Activated naive CD8-positive, alpha-beta T cell treated with anti-CD3 and anti-CD28 coated beads, Interleukin-2, amount 50 U/mL, for 24 hours (primary cell): ENCODE results near the gene ATAD2B.

ENCODE experiments used
- ATAC-seq: fragments of 150-1000 bp; cut with Tn5 transposase; one replicate; pipeline ENCODE4 v1.10.0; 2021
- DNase-seq: peaks from one replicate; pipeline ENCODE4 v3.0.0; 2021
- H3K27ac Mint-ChIP-seq: one replicate; pipeline ENCODE4 v1.8.0; 2021; ENCODE audit warnings: mild to moderate bottlenecking, mixed read lengths
- H3K27me3 Mint-ChIP-seq: one replicate; pipeline ENCODE4 v1.8.0; 2021; ENCODE audit warnings: mixed read lengths
- H3K36me3 Mint-ChIP-seq: one replicate; pipeline ENCODE4 v1.8.0; 2021; ENCODE audit warnings: low read depth, mixed read lengths
- H3K4me1 Mint-ChIP-seq: one replicate; pipeline ENCODE4 v1.8.0; 2021; ENCODE audit warnings: mixed read lengths
- H3K4me3 Mint-ChIP-seq: one replicate; pipeline ENCODE4 v1.8.0; 2021; ENCODE audit warnings: mild to moderate bottlenecking, moderate library complexity, mixed read lengths
- H3K9me3 Mint-ChIP-seq: one replicate; pipeline ENCODE4 v1.8.0; 2021; ENCODE audit warnings: mixed read lengths

Gene ATAD2B

GRCh38 chr2:23871206-23871605 lies 55.7 kb downstream of the ATAD2B start:
- Mint-ChIP-seq H3K4me1 (no peaks in the 10 kb centered on the region), H3K27ac (no peak overlapping the region), H3K36me3 (peaks cover 19% of the 10 kb centered on the region), H3K4me3 (no peak overlapping the region), H3K27me3 (no peaks in the 10 kb centered on the region), H3K9me3 (no peaks in the 10 kb centered on the region)
- ATAC-seq: no peak
- DNase-seq: no peak

DNA sequence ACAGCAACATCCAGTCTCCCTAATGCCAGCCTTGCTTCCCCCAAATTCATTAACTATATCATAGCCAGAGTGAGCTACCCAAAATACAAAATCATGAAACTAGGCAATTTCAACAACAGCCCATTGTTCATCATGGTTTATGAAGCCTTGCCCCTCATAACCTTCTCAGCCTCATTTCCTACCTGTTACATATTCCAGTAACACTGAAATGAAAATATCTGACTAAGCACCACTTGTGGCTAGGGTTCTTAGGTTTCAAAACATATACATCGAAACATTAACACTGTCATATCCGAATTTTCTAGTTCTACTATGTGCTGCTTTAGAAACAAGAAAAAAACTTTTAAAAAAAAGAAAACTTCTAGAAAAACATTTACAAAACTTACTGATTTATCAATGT lies 59.5 kb downstream of the ATAD2B start:
- peaks cover 20% of the 10 kb centered on the region for H3K36me3 Mint-ChIP-seq
- no peaks in the 10 kb centered on the region for H3K9me3 Mint-ChIP-seq
- no peak overlapping the region for H3K27ac Mint-ChIP-seq
- no peak overlapping the region for H3K4me3 Mint-ChIP-seq
- no peaks in the 10 kb centered on the region for H3K27me3 Mint-ChIP-seq
- H3K4me1 Mint-ChIP-seq: no peaks in the 10 kb centered on the region
- ATAC-seq: no peak
- DNase-seq: no peak

DNA sequence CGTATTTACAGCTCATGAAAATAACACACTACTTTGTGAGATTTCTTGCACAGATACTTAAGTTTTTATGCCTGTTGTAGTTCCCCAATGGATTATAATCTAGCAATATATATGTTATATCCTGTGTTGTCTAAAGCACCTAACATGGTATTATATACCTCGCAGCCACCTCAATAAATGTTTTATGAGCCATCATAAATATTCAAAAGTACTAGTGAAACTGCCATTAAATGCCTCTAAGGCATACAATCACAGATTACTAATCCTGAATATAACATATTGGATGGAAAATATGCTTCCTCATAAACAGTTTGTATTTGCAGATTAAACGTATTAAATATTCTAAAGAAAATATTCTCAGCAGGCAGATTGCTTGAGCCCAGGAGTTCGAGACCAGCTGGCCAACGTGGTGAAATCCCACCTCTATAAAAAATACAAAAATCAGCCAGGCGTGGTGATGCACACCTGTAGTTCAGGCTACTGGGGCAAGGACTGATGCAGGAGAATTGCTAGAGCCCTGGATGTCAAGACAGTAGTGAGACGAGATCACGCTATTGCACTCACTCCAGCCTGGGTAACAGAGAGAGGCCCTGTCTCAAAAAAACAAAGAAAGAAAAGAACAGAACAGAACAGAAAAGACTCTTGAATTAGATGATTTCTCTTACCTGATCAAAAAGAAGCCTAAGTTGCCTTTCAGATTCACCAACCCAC lies 64.1 kb downstream of the ATAD2B start:
- no peak overlapping the region for H3K4me3 Mint-ChIP-seq
- no peaks in the 10 kb centered on the region for H3K9me3 Mint-ChIP-seq
- no peak for ATAC-seq
- no peak overlapping the region for H3K27ac Mint-ChIP-seq
- no peak for DNase-seq
- no peaks in the 10 kb centered on the region for H3K27me3 Mint-ChIP-seq
- peaks cover 19% of the 10 kb centered on the region for H3K36me3 Mint-ChIP-seq
- H3K4me1 Mint-ChIP-seq: no peaks in the 10 kb centered on the region

DNA sequence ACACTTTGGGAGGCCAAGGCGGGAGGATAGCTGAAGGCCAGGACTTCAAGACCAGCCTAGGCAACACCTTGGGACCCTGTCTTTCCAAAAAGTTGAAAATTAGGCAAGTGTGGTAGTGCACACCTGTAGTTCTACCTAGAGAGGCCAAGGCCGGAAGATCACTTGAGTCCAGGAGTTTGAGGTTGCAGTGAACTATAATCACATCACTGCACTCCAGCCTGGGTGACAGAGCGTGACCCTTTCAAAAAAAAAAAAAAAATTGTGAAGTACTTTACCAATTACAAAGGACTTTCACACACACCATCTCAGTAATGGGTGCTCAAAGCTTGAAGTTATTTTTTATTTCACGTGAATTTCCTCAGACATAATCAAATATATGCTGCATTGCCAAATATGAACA lies 65.0 kb downstream of the ATAD2B start:
- Mint-ChIP-seq H3K9me3 (no peaks in the 10 kb centered on the region), H3K4me3 (no peak overlapping the region), H3K4me1 (no peaks in the 10 kb centered on the region), H3K36me3 (peaks cover 15% of the 10 kb centered on the region), H3K27me3 (no peaks in the 10 kb centered on the region), H3K27ac (no peak overlapping the region)
- ATAC-seq (no peak), DNase-seq (no peak)

GRCh38 chr2:23859983-23860382 lies 66.9 kb downstream of the ATAD2B start:
- DNase-seq (no peak), ATAC-seq (no peak)
- Mint-ChIP-seq H3K4me3 (no peak overlapping the region), H3K9me3 (no peaks in the 10 kb centered on the region), H3K36me3 (peaks cover 20% of the 10 kb centered on the region), H3K27me3 (no peaks in the 10 kb centered on the region), H3K27ac (no peak overlapping the region), H3K4me1 (no peaks in the 10 kb centered on the region)

DNA sequence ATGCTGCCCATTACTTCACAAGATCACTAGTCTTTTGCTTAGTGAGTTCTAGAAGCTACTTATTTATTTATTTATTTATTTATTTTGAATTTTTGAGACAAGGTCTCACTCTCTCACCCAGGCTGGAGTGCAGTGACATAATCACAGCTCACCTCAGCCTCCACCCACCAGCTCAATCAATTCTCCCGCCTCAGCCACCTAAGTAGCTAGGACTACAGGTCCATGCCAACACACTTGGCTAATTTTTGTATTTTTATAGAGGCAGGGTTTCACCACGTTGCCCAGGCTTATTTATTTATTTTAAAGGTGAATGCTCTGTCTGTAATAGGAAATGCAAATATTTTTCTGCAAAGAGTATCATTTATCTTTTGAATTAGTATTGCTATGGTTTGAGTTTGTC lies 67.7 kb downstream of the ATAD2B start:
- DNase-seq (no peak), ATAC-seq (no peak)
- Mint-ChIP-seq H3K27ac (no peak overlapping the region), H3K4me1 (no peaks in the 10 kb centered on the region), H3K4me3 (no peak overlapping the region), H3K27me3 (no peaks in the 10 kb centered on the region), H3K9me3 (no peaks in the 10 kb centered on the region), H3K36me3 (peaks cover 17% of the 10 kb centered on the region)

DNA sequence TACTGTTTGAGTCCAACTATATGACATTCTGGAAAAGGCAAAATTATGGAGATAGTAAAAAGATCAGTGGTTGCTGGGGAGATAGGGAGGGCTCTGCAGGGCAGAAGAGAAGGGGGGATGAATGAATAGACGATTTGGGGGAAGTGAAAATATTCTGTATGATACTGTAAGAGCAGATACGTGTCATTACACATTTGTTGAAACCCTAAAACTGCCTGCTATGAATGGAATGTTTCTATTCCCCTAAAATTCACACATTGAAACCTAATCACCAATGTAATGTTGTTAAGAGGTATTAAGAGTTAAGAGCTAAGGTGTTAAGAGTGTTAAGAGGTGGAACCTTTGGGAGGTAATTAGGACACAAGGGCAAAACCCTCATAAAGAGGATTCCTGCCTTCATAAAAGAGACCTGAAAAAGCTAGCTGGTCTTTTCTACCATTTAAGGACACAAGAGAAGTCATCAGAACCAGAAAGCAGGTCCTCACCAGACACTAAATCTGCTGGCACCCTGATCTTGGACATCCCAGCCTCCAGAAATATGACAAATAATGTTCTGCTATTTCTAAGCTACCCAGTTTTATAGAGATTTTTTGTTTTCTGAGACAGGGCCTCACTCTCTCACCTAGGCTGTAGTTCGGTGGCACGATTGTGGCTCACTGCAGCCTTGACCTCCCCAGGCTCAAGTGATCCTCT lies 76.2 kb downstream of the ATAD2B start:
- H3K36me3 Mint-ChIP-seq: peaks cover 10% of the 10 kb centered on the region
- no peaks in the 10 kb centered on the region for H3K4me1 Mint-ChIP-seq
- H3K9me3 Mint-ChIP-seq: no peaks in the 10 kb centered on the region
- no peak for DNase-seq
- no peaks in the 10 kb centered on the region for H3K27me3 Mint-ChIP-seq
- H3K4me3 Mint-ChIP-seq: no peak overlapping the region
- H3K27ac Mint-ChIP-seq: no peak overlapping the region
- no peak for ATAC-seq

DNA sequence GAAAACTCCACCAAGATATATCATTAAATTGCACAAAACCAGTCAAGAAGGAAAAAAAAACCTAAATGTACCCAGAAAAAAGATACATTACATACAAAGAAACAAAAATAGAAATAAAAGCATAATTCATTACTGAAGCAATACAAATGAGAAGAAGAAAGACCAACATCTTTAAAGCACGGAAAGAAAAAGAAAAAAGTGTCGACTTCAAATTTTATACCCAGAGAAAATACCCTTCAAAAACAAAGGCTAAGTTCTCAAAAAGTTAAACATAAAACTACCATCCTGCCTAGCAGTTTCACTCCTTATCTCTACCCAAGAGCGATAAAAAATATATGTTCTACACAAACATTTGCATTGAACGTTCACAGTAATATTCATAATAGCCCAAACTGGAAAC lies 82.0 kb downstream of the ATAD2B start:
- Mint-ChIP-seq H3K27ac (no peak overlapping the region), H3K36me3 (peaks cover 26% of the 10 kb centered on the region), H3K27me3 (no peaks in the 10 kb centered on the region), H3K9me3 (peaks cover 10% of the 10 kb centered on the region), H3K4me1 (peaks cover 2% of the 10 kb centered on the region), H3K4me3 (no peak overlapping the region)
- ATAC-seq: no peak
- DNase-seq: no peak

DNA sequence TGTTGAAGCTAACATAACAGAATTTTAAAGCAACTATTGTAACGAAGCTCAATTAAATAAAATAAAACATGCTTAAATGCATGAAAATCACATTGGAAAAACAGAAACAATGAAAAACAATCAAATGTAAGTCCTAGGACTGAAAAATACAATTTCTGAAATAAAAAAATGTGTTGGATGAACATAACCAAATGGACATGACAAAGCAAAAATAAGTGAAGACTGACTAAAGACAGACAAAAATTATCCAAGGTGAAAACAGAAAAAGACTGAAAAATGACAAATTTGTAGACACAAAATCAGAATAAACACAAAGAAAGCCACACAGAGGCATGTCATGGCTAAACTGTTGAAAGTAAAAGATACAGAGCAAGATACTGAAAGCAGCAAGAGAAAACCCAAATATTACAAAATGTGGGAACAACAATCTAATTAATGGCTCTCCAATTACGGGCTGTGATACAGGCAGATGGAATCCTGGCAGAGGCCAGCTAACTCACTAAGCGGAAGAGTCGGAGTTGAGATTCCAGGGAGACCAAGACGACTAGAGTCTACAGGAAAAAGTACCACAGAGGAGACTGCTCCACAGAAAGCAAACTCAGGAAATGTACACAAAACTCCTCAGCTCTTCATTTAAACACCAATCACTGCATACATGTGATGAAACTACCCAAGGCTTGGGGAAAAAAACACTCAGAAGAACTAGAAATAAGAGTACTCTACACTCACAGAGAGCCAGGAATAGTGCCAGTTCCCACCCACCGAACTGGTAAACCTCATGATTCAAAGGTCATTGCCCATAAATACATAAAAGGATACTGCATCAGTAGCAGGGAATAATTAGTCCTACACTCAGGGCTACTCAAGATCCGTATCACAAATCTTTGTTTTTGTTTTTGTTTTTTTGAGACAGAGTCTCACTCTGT lies 83.6 kb downstream of the ATAD2B start:
- DNase-seq: no peak

DNA sequence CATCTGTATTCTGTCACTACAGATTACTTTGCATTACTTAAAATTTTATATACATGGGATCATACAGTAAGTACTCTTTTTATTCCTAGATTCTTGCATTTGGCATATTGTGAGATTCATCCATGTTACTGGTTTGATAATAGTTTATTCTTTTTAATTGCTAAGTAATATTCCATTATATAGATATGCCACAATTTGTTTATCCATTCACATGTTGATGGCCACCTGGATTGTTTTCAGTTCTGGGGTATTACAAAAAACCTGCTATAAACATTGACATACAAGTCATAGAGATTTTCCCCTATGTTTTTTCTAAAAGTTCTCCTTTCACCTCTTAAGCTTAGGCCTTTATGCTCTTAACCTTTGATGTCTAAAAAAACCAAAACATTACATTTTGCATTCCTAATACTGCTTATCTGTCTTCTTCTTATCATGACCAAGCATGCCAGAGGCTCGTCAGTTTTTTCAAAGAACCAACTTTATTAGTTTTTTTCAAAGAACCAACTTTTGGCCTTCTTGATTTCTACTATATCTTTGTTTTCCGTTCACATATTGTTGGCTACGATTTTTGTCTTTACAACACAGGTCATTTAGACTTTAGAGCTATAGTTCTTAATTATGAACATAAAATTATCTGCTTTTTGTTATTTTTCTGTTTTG lies 86.9 kb downstream of the ATAD2B start:
- no peak overlapping the region for H3K4me3 Mint-ChIP-seq
- H3K36me3 Mint-ChIP-seq: peaks cover 26% of the 10 kb centered on the region
- H3K27me3 Mint-ChIP-seq: no peaks in the 10 kb centered on the region
- H3K9me3 Mint-ChIP-seq: peaks cover 8% of the 10 kb centered on the region
- no peak overlapping the region for H3K27ac Mint-ChIP-seq
- no peak for ATAC-seq
- no peak for DNase-seq
- H3K4me1 Mint-ChIP-seq: peaks cover 2% of the 10 kb centered on the region

More for the DNA sequence above, 83.6 kb downstream of the ATAD2B start:
- ATAC-seq: peak; percentile 40
- no peak overlapping the region for H3K4me3 Mint-ChIP-seq
- peaks cover 2% of the 10 kb centered on the region for H3K4me1 Mint-ChIP-seq
- no peak overlapping the region for H3K27ac Mint-ChIP-seq
- H3K27me3 Mint-ChIP-seq: no peaks in the 10 kb centered on the region
- peaks cover 26% of the 10 kb centered on the region for H3K36me3 Mint-ChIP-seq
- H3K9me3 Mint-ChIP-seq: peaks cover 10% of the 10 kb centered on the region

GRCh38 chr2:23838996-23839395 lies 87.9 kb downstream of the ATAD2B start:
- Mint-ChIP-seq H3K27me3 (no peaks in the 10 kb centered on the region), H3K27ac (no peak overlapping the region), H3K4me3 (no peak overlapping the region), H3K9me3 (no peaks in the 10 kb centered on the region), H3K4me1 (peaks cover 2% of the 10 kb centered on the region), H3K36me3 (peaks cover 17% of the 10 kb centered on the region)
- ATAC-seq (no peak), DNase-seq (no peak)

- peaks cover 17% of the 10 kb centered on the region for H3K36me3 Mint-ChIP-seq
- H3K9me3 Mint-ChIP-seq: no peaks in the 10 kb centered on the region
- no peak overlapping the region for H3K4me3 Mint-ChIP-seq
- DNase-seq (no peak), ATAC-seq (no peak)
- no peak overlapping the region for H3K27ac Mint-ChIP-seq
- peaks cover 2% of the 10 kb centered on the region for H3K4me1 Mint-ChIP-seq
- no peaks in the 10 kb centered on the region for H3K27me3 Mint-ChIP-seq
Observed at GRCh38 chr2:23838581-23838980, 88.3 kb downstream of the ATAD2B start.

- Mint-ChIP-seq H3K27ac (no peak overlapping the region), H3K4me1 (no peaks in the 10 kb centered on the region), H3K9me3 (no peaks in the 10 kb centered on the region), H3K4me3 (no peak overlapping the region), H3K36me3 (peaks cover 17% of the 10 kb centered on the region), H3K27me3 (no peaks in the 10 kb centered on the region)
- no peak for ATAC-seq
- DNase-seq: no peak
Observed at GRCh38 chr2:23837871-23838270, 89.1 kb downstream of the ATAD2B start.

- Mint-ChIP-seq H3K4me1 (no peaks in the 10 kb centered on the region), H3K27ac (no peak overlapping the region), H3K4me3 (no peak overlapping the region), H3K36me3 (peaks cover 17% of the 10 kb centered on the region), H3K9me3 (no peaks in the 10 kb centered on the region), H3K27me3 (no peaks in the 10 kb centered on the region)
- DNase-seq (no peak), ATAC-seq (no peak)
Observed at GRCh38 chr2:23836971-23837565, 89.9 kb downstream of the ATAD2B start.
